HG03432 (cell line): ENCODE results near the gene CALHM6.

Source experiments
- ATAC-seq: cut with Tn5 transposase; IDR thresholded peaks from one replicate; pipeline ENCODE4 v1.9.1; 2021; ENCODE audit warnings: mild to moderate bottlenecking, moderate library complexity; ENCODE audit not compliant: unreplicated experiment

The CALHM6 gene

GRCh38 chr6:116444575-116444974 is 16.6 kb upstream of the CALHM6 start:
- ATAC-seq, result peak; percentile 15

DNA sequence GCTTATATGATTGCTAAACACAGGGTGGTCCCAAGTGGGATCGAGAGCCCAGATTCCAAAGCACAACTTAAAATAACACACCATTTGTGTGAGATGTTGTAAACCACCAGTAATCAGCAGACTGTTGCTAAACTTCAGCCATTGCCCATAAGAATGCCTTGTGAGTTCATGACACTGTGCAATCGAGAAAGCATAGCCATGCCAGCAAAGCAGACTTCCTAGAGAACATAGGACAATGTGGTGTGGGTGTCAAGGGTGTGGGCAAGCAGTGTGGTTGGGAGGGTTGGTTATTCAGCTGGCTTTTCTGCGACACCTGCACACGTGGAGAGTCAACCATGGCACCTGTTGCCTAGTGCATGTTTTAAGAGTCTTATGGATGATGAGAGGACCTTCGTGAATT is 16.1 kb upstream of the CALHM6 start:
- ATAC-seq, result no peak

- no peak for ATAC-seq
These were observed 14.8 kb upstream of the CALHM6 start for GRCh38 chr6:116446399-116446798.

- ATAC-seq, result no peak
These were observed 14.1 kb upstream of the CALHM6 start for GRCh38 chr6:116447052-116447451.

- no peak for ATAC-seq
These were observed 13.6 kb upstream of the CALHM6 start for GRCh38 chr6:116447496-116448011.

DNA sequence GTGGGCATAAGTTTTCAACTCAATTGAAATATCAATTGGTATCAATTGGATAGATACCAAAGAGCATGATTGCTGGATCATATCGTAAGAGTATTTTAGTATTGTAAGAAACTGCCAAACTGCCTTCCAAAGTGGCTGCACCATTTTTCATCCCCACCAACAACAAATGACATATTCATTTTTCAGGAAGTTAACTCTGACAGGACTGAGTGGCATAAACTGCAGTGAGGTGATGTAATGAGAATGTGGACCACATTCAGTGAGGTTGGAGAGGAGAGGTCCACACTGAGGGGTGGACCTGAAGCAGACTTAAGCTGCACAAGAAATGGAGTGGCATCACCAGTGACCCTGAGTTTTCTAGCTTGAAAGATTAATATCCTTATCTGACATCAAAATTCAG is 11.6 kb upstream of the CALHM6 start:
- ATAC-seq, result no peak

DNA sequence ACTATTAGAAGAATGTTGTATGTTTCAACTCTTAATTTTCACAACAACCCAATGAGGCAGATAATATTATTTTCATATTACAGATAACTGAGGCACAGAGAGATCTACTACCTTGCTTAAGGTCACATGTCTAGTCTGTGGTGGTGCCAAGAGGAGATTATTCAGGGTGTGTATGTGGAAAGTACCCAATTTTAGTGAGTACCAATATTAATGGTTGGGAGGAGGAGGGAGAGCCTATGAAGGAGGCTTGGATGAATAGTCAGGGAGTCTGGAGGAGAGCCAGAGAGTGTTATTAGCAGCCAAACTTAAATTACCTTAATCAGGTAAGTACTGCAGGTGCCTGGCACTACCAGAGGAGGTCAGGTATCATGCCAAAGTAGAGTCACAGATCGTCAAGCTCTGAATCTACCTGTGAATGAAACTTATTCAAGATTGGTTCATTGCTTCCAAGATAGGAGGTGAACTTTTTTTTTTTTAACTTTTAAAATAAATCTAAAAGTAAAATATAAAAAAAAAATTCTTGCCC is 10.9 kb upstream of the CALHM6 start:
- no peak for ATAC-seq

DNA sequence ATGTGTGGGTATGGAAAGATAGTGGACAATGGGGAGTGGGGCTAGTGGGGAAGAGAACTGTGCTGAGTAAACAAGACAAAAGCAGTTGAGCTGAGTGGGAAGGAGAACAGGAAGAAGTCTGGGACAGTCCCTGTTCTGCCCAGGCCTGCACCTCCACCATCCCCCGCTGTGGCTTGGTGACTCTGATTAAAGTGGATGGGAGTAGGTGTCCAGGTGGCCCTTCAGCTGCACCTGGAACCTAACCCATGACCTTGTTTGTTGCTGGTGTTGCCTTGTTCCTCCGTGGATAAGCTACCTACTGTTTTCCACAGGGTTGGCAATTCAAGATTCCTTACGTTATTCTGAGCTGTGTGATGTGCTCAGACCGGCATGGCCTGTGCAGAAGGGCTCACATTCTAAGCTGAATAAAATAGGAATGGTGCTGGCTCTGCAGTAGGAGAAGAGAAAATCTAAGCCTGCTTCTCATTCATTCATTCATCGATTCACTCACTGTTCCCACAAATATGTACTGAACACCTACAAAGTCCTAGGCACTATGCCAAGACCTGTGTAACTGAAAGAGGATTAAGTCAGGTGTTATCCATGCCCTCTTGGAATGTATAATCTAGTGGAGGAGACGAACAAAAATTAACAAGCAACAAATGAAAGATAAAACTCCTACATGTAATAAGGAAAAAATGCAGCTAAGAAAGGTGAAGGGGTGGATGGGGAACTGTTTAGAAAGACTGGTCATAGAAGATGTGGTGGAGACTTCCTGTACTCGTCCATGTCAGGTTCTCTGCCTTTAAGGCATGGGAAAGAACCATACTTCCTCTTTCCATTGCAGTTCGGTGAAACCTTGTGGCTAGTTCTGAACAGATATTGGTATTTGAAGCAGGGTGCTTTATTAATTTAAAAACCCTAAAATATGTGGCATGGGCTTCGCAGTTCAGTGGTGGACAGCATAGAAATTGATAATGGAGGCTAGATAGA is 10.1 kb upstream of the CALHM6 start:
- peak; percentile 86 for ATAC-seq

DNA sequence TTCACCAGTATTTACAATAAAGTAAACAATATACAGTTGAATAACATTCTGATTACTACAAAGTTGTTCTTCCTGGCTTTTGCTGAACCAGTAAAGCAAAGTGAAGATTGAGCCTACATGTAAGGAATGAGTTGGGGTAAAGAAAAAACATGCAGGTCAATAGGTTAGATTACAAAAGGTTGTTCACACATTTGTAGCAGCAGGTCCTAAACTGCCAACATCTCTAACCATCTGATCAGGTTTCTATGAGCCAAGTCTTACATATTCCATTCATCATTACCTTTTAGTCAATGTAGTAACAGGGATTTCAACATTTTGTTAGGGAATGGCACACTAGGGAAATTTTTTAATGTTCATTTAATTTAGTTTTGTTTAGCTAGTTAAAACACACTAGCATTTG is 9.3 kb upstream of the CALHM6 start:
- no peak for ATAC-seq

- no peak for ATAC-seq
These were observed 8.6 kb upstream of the CALHM6 start for GRCh38 chr6:116452531-116452930.

- ATAC-seq, result no peak
These were observed 5.1 kb upstream of the CALHM6 start for GRCh38 chr6:116456106-116456505.

DNA sequence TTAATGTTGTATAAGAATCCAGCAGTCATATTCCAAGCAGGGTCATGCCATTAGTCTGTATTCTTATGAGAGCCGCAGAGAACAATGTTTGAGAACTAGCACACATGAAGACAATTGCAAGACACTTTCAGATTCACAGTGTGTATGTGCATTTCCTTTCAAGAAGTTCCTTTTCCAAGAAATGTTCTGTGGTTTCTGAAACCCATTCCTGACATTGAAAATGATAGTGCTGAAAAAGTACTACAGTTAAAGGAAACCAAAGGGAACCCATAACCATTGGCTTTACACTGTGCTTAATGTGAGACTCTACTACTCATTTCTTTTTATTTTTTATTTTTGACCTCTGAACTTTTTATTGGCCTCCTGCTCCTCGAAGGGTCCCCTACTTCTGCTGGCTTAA is 4.2 kb upstream of the CALHM6 start:
- no peak for ATAC-seq

- no peak for ATAC-seq
These were observed 2.9 kb upstream of the CALHM6 start for GRCh38 chr6:116458264-116458663.

- no peak for ATAC-seq
These were observed 1.2 kb upstream of the CALHM6 start for GRCh38 chr6:116459927-116460326.

- ATAC-seq, result peak; percentile 86
These were observed 1.0 kb downstream of the CALHM6 start for GRCh38 chr6:116461932-116462885.

DNA sequence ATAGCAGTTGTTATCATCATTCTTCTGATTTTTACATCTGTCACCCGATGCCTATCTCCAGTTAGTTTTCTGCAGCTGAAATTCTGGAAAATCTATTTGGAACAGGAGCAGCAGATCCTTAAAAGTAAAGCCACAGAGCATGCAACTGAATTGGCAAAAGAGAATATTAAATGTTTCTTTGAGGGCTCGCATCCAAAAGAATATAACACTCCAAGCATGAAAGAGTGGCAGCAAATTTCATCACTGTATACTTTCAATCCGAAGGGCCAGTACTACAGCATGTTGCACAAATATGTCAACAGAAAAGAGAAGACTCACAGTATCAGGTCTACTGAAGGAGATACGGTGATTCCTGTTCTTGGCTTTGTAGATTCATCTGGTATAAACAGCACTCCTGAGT is 2.1 kb downstream of the CALHM6 start:
- ATAC-seq, result no peak

DNA sequence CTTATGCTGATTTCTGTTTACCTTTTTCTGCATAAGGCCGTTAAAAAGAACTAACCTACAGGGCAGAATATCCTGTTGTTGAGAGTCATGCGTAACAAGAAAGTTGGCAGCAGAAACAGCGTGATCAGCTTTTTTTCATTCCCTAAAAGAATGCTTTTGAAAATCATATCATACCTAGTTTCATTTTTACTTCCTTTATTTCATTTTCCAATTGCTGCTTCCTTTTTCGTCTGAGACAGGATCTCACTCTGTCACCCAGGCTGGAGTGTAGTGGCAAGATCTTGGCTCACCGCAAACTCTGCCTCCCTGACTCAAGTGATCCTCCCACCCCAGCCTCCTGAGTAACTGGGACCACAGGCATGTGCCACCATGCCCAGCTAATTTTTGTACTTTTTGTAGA is 4.1 kb downstream of the CALHM6 start:
- no peak for ATAC-seq

- ATAC-seq, result no peak
These were observed 5.9 kb downstream of the CALHM6 start for GRCh38 chr6:116467096-116467495.

DNA sequence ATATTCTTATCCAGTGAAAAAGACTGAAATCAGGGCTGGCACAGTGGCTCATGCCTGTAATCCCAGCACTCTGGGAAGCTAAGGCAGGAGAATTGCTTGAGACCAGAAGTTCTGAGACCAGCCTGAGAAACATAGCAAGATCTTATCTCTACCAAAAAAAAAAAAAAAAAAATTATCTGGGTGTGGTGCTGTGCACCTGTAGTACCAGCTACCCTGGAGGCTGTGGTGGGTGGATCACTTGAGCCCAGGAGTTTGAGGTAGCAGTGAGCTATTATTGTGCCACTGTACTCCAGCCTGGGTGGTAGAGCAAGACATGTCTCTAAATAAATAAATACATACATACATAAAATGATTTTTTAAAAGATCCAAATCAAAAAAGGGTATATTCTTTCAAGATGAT is 6.3 kb downstream of the CALHM6 start:
- no peak for ATAC-seq

DNA sequence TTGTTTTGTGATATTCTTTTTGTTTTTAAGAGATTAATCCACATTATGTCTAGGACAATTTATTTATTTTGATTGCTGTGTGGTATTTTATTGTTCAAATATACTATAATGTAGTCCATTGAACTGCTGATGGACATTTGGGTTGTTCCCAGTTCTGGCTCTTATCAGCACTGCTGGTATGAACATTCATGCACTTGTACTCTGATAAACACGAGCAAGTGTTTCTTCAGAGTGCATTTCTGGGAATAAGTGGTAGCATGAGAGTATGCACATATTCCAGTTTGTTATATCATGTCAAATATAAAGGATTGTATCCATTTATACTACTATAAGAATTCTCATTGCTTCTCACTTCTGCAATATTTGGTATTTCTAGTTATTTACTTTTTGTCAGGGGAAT is 7.1 kb downstream of the CALHM6 start:
- no peak for ATAC-seq

DNA sequence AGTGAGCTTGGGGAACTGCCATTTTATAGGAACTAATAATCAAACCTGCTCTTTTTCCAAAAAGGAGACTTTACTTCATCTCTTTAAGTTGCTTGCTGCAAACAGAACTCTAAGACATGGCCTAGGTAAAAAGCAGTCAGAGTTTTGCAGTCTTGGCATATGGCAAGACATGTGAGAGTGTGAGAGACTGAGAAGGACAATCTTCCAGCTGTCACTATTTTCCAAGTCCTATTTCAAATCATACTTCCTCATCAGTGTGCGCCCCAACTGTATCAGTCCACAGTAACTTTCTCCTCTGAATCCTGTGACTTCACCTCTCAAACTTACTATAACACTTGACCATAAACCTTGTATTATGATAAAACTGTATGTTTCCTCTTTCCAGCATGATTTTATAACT is 10.4 kb downstream of the CALHM6 start:
- ATAC-seq, result no peak
